ENCODE data around the gene CARS2. TPM values are rescaled to one million over a fixed set of nuclear protein-coding genes. Genes with fewer than 3 reads are reported as not detected.

CARS2 gene
- total RNA-seq, 4 donors from 2014 or later: 33.9 to 64.7 (median 51.8) TPM

DNA sequence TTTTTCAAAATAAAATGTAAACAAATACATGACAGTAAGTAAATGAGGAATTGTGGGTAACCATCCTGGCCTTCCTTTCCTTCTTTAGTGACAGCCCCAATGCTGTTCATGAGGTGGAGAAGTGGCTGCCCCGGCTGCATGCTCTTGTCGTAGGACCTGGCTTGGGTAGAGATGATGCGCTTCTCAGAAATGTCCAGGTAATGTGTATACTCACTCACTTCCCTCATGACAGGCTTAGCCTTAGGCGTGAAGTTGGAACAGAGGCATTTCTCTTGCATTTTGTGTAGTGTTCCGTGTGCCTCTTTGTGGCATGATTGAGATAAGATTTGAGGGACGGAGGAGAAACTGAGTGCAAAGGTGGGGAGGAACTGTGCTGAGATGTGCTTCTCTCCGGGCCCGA lies 78.6 kb downstream of the CARS2 start:
- intact Hi-C loops (cut with DNase I; ENCODE audit: low total_unique reads): no loop called here
- no peak for TF ChIP-seq POLR2A (IDR thresholded peaks at IDR 0.05)
- TF ChIP-seq, protein P1, sequence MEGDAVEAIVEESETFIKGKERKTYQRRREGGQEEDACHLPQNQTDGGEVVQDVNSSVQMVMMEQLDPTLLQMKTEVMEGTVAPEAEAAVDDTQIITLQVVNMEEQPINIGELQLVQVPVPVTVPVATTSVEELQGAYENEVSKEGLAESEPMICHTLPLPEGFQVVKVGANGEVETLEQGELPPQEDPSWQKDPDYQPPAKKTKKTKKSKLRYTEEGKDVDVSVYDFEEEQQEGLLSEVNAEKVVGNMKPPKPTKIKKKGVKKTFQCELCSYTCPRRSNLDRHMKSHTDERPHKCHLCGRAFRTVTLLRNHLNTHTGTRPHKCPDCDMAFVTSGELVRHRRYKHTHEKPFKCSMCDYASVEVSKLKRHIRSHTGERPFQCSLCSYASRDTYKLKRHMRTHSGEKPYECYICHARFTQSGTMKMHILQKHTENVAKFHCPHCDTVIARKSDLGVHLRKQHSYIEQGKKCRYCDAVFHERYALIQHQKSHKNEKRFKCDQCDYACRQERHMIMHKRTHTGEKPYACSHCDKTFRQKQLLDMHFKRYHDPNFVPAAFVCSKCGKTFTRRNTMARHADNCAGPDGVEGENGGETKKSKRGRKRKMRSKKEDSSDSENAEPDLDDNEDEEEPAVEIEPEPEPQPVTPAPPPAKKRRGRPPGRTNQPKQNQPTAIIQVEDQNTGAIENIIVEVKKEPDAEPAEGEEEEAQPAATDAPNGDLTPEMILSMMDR (IDR thresholded peaks at IDR 0.05): no peak
- H3K4me3 ChIP-seq (ENCODE audit: low read depth, poor library complexity, severe bottlenecking): no peak overlapping the region
- no peak for DNase-seq (ENCODE audit: low spot score in 2 of 2)
- WGBS, 2 donors: 83 to 90% methylated on average over 8 of the region's 8 CpGs

DNA sequence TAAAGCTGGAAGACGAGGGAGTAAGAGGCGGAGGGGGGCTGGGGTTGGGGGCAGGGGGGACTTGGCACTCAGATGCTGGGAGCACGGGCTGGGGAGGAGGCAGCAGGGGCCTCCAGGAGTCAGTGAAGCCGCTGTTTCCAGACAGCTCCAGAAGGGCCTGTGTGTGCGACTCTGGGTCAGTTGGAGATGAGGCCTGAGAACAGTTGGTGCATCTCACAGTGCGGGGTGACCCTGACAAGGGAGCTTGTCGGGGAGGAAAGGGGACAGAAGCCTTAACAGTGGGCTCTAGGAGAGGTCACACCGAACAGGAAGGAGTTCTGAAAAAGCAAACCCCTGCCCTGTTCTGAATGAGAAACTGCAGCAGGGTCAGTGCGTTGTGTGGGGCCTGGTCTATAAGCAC lies 79.4 kb downstream of the CARS2 start:
- WGBS, 2 donors: 86 to 87% methylated on average over 9 of the region's 9 CpGs
- TF ChIP-seq, protein P1 (IDR thresholded peaks at IDR 0.05): no peak
- no peak for TF ChIP-seq POLR2A (IDR thresholded peaks at IDR 0.05)
- H3K4me3 ChIP-seq (ENCODE audit: low read depth, poor library complexity, severe bottlenecking): no peak overlapping the region
- no peak for DNase-seq (ENCODE audit: low spot score in 2 of 2)
- intact Hi-C loops (cut with DNase I; ENCODE audit: low total_unique reads): no loop called here

DNA sequence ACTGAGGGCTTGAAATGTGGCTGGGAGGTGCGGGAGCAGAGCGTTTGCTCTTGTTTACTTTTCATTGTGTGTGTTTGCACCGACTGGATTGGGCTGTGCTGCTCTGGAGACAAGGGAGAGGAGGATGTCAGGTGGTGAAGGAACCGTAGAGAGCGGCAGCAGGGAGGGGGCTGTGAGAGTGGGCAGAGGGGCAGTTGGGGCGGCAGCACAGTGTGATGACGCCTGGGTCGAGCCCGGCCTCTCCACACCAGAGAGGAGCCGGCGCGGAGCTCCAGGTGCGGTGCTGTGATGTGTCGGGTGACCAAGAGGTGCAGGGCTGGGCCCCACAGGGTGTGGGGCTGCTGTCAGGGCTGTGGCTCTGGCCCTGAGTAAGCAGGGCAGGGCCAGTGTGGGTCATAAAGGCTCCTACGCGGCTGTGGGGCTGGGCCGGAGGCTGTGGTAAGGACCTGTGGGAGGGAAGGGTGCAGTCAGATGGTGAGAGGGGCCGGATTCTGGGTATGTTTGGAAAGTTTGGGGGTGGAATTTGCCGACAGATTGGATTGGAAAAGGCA lies 80.1 kb downstream of the CARS2 start:
- WGBS, 2 donors: 78 to 90% methylated on average over 19 of the region's 19 CpGs

DNA sequence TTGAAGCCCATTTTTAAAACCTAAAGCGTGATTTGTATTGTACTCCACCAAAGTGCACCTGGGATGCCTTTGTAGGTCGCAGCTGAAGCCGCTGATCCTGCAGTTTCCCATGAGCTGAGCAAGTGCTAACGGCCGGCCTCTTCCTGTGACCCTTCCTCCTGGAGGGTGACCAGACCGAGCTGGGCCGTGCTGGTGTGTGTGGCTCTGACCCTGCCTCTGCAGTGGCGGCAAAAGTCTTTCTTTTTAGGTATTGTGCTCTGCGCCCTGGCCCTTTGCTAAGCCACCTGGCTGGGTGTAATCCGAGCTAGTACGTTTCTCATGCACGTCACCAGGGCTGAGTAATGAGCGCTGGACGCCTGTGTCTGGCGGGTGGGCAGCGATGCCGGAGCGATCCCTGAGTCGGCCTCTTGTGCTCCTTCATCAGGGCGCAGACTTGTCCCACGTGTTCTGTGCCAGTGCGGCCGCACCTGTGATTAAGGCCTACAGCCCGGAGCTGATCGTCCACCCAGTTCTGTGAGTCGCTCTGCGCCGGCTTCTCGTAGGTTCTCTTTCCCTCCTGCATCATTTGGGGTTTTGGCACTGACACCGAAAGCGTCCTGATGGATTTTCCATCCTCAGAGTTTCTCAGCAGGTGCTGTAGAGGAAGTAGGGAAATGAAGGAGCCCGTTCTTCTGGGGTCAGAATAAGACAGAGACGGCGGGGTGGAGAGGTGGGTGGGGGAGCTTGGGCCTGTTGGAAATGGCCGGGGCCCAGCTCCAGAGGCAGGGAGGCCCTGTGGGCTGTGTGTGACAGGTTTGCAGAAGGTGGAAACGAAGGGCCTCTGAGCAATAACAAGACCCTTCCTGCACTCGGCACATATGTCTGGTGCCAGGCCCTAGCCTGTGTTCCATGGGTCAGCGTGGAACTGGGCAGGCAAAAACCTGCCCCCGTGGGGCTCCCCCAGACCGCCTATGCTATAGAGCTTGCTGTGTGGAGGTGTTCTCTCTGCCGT lies 80.9 kb downstream of the CARS2 start:
- 92 to 93% methylated on average over 39 to 40 of the region's 41 CpGs for WGBS, 2 donors
- DNase-seq (ENCODE audit: low spot score in 2 of 2): no peak
- intact Hi-C loops (cut with DNase I; ENCODE audit: low total_unique reads): no loop called here
- H3K4me3 ChIP-seq (ENCODE audit: low read depth, poor library complexity, severe bottlenecking): no peak overlapping the region
- TF ChIP-seq POLR2A (IDR thresholded peaks at IDR 0.05): no peak
- TF ChIP-seq, protein P1 (IDR thresholded peaks at IDR 0.05): no peak

More for the DNA sequence above, 80.1 kb downstream of the CARS2 start:
- TF ChIP-seq POLR2A (IDR thresholded peaks at IDR 0.05): no peak
- TF ChIP-seq, protein P1 (IDR thresholded peaks at IDR 0.05): no peak
- intact Hi-C loops (cut with DNase I; ENCODE audit: low total_unique reads): no loop called here
- H3K4me3 ChIP-seq (ENCODE audit: low read depth, poor library complexity, severe bottlenecking): no peak overlapping the region
- no peak for DNase-seq (ENCODE audit: low spot score in 2 of 2)

DNA sequence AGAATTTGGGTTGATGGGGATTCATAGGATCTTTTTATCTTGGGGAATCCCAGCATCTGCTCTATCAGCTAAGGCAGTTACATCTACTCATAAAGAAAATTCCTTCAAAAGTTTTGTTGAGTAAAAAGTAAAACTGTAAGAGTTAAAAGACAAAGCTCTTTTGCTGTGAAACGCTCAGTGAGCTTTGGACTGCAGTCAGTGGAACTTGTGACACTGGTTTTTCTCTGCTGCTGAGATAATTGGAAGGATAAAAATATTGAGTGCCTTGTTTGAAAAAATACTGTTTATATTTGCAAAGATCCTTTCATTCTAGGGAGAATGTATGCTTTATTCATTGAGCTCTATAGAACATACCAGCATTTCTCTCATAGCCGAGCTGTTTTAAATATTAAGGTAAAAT lies 85.3 kb downstream of the CARS2 start:
- DNase-seq (ENCODE audit: low spot score in 2 of 2): no peak
- 50 to 60% methylated on average over 2 of the region's 2 CpGs for WGBS, 2 donors
- H3K4me3 ChIP-seq (ENCODE audit: low read depth, poor library complexity, severe bottlenecking): no peak overlapping the region
- no peak for TF ChIP-seq POLR2A (IDR thresholded peaks at IDR 0.05)
- TF ChIP-seq, protein P1 (IDR thresholded peaks at IDR 0.05): no peak
- intact Hi-C loops (cut with DNase I; ENCODE audit: low total_unique reads): no loop called here
